Natural killer cell treated with Interleukin-12 subunit alpha and Interleukin-12 subunit beta and Interleukin-15 and Interleukin-18, amount 100 ng/mL, for 72 hours (primary cell): ENCODE data around the gene GAP43. TPM values are rescaled to one million over a fixed set of nuclear protein-coding genes. Genes with fewer than 3 reads are reported as not detected.
A peak's percentile ranks its signal among the peaks of the same experiment; 100 is the strongest.

Experiments
- ATAC-seq, 2 donors: fragments of 150-1000 bp; cut with Tn5 transposase in 1 of 2; sonication (Bioruptor Pico), chemical (Tn5 transposase) in 1 of 2; 2 replicates each; pipeline ENCODE4 v1.10.0; 2021
- DNase-seq: peaks from one replicate; pipeline ENCODE4 v3.0.0; 2022; ENCODE audit warnings: low spot score
- H3K27ac Mint-ChIP-seq, 2 donors: 1 replicate in 1 of 2; 2 replicates in 1 of 2; pipeline ENCODE4 v1.8.0; 2022; ENCODE audit warnings: mixed read lengths in 2 of 2, mild to moderate bottlenecking in 1 of 2, moderate library complexity in 1 of 2
- H3K27me3 Mint-ChIP-seq, 2 donors: 1 replicate in 1 of 2; 2 replicates in 1 of 2; pipeline ENCODE4 v1.8.0; 2022; ENCODE audit warnings: mixed read lengths in 2 of 2
- H3K36me3 Mint-ChIP-seq: one replicate; pipeline ENCODE4 v1.8.0; 2022; ENCODE audit warnings: mixed read lengths
- H3K4me1 Mint-ChIP-seq, 2 donors: 1 replicate in 1 of 2; 2 replicates in 1 of 2; pipeline ENCODE4 v1.8.0; 2022; ENCODE audit warnings: low read depth in 2 of 2, mixed read lengths in 2 of 2, mild to moderate bottlenecking in 1 of 2
- H3K4me3 Mint-ChIP-seq: one replicate; pipeline ENCODE4 v1.8.0; 2022; ENCODE audit warnings: mixed read lengths
- H3K9me3 Mint-ChIP-seq: 2 replicates; pipeline ENCODE4 v1.8.0; 2022; ENCODE audit warnings: mixed read lengths
- total RNA-seq, 2 donors: library from RNA; stranded (reverse); gene quantifications; one replicate each; pipeline ENCODE4 v1.2.3, GENCODE V29; 2022

GAP43 gene
- total RNA-seq, 2 donors from 2014 or later: 0.50 TPM; not detected in 1

GRCh38 chr3:115659253-115660220 lies 36.2 kb downstream of the GAP43 start:
- ATAC-seq: no peak
- Mint-ChIP-seq H3K4me1 (peaks cover 30 to 47% of the 10 kb centered on the region in 2 donors), H3K9me3 (no peaks in the 10 kb centered on the region), H3K27ac (peak overlapping the region; percentile 83 to 87), H3K36me3 (no peaks in the 10 kb centered on the region), H3K27me3 (peaks cover 0 to 3% of the 10 kb centered on the region in 2 donors), H3K4me3 (peak overlapping the region; percentile 89)
- no peak for DNase-seq

GRCh38 chr3:115660646-115661337 lies 37.5 kb downstream of the GAP43 start:
- no peaks in the 10 kb centered on the region for H3K9me3 Mint-ChIP-seq
- H3K27ac Mint-ChIP-seq: peak overlapping the region in 1 of 2 donors; percentile 83
- no peaks in the 10 kb centered on the region for H3K36me3 Mint-ChIP-seq
- H3K4me1 Mint-ChIP-seq: peaks cover 30 to 46% of the 10 kb centered on the region in 2 donors
- ATAC-seq: no peak
- DNase-seq: no peak
- H3K4me3 Mint-ChIP-seq: no peak overlapping the region
- peaks cover 0 to 11% of the 10 kb centered on the region in 2 donors for H3K27me3 Mint-ChIP-seq

- Mint-ChIP-seq H3K4me3 (no peak overlapping the region), H3K27ac (no peak overlapping the region), H3K4me1 (peaks cover 29 to 42% of the 10 kb centered on the region in 2 donors), H3K9me3 (no peaks in the 10 kb centered on the region), H3K36me3 (no peaks in the 10 kb centered on the region), H3K27me3 (peaks cover 0 to 15% of the 10 kb centered on the region in 2 donors)
- DNase-seq: no peak
- no peak for ATAC-seq
These were observed 39.0 kb downstream of the GAP43 start for GRCh38 chr3:115662356-115662755.

- peak overlapping the region in 1 of 2 donors; percentile 77 for H3K27ac Mint-ChIP-seq
- no peaks in the 10 kb centered on the region for H3K9me3 Mint-ChIP-seq
- DNase-seq (no peak), ATAC-seq (no peak)
- H3K4me1 Mint-ChIP-seq: peaks cover 25 to 39% of the 10 kb centered on the region in 2 donors
- H3K4me3 Mint-ChIP-seq: no peak overlapping the region
- peaks cover 0 to 15% of the 10 kb centered on the region in 2 donors for H3K27me3 Mint-ChIP-seq
- no peaks in the 10 kb centered on the region for H3K36me3 Mint-ChIP-seq
These were observed 40.1 kb downstream of the GAP43 start for GRCh38 chr3:115663414-115663813.

- Mint-ChIP-seq H3K36me3 (no peaks in the 10 kb centered on the region), H3K27me3 (peaks cover 0 to 15% of the 10 kb centered on the region in 2 donors), H3K4me3 (no peak overlapping the region), H3K4me1 (peaks cover 12 to 26% of the 10 kb centered on the region in 2 donors), H3K9me3 (no peaks in the 10 kb centered on the region), H3K27ac (peak overlapping the region in 1 of 2 donors; percentile 69)
- ATAC-seq (no peak), DNase-seq (no peak)
These were observed 42.8 kb downstream of the GAP43 start for GRCh38 chr3:115666081-115666480.

- H3K4me1 Mint-ChIP-seq: peaks cover 10 to 24% of the 10 kb centered on the region in 2 donors
- no peaks in the 10 kb centered on the region for H3K36me3 Mint-ChIP-seq
- peaks cover 0 to 15% of the 10 kb centered on the region in 2 donors for H3K27me3 Mint-ChIP-seq
- ATAC-seq (peak; percentile 80 to 92), DNase-seq (no peak)
- peak overlapping the region; percentile 48 to 69 for H3K27ac Mint-ChIP-seq
- H3K4me3 Mint-ChIP-seq: no peak overlapping the region
- no peaks in the 10 kb centered on the region for H3K9me3 Mint-ChIP-seq
These were observed 43.8 kb downstream of the GAP43 start for GRCh38 chr3:115666920-115667737.

GRCh38 chr3:115667738-115668065 lies 44.4 kb downstream of the GAP43 start:
- no peaks in the 10 kb centered on the region for H3K36me3 Mint-ChIP-seq
- H3K4me3 Mint-ChIP-seq: no peak overlapping the region
- peaks cover 4 to 18% of the 10 kb centered on the region in 2 donors for H3K27me3 Mint-ChIP-seq
- peak overlapping the region; percentile 48 to 69 for H3K27ac Mint-ChIP-seq
- ATAC-seq (peak; percentile 49 to 57), DNase-seq (no peak)
- no peaks in the 10 kb centered on the region for H3K9me3 Mint-ChIP-seq
- H3K4me1 Mint-ChIP-seq: peaks cover 9 to 20% of the 10 kb centered on the region in 2 donors

GRCh38 chr3:115670911-115671310 lies 47.6 kb downstream of the GAP43 start:
- H3K27me3 Mint-ChIP-seq: peaks cover 13 to 26% of the 10 kb centered on the region in 2 donors
- peaks cover 9 to 13% of the 10 kb centered on the region in 2 donors for H3K4me1 Mint-ChIP-seq
- DNase-seq (no peak), ATAC-seq (no peak)
- no peaks in the 10 kb centered on the region for H3K9me3 Mint-ChIP-seq
- H3K27ac Mint-ChIP-seq: no peak overlapping the region
- H3K36me3 Mint-ChIP-seq: no peaks in the 10 kb centered on the region
- no peak overlapping the region for H3K4me3 Mint-ChIP-seq

- H3K36me3 Mint-ChIP-seq: no peaks in the 10 kb centered on the region
- ATAC-seq (no peak), DNase-seq (no peak)
- no peaks in the 10 kb centered on the region for H3K9me3 Mint-ChIP-seq
- H3K27me3 Mint-ChIP-seq: peaks cover 14 to 35% of the 10 kb centered on the region in 2 donors
- peaks cover 7 to 9% of the 10 kb centered on the region in 2 donors for H3K4me1 Mint-ChIP-seq
- H3K4me3 Mint-ChIP-seq: no peak overlapping the region
- H3K27ac Mint-ChIP-seq: no peak overlapping the region
These were observed 48.6 kb downstream of the GAP43 start for GRCh38 chr3:115671761-115672455.

- H3K9me3 Mint-ChIP-seq: no peaks in the 10 kb centered on the region
- no peaks in the 10 kb centered on the region for H3K36me3 Mint-ChIP-seq
- ATAC-seq (no peak), DNase-seq (no peak)
- H3K27ac Mint-ChIP-seq: no peak overlapping the region
- peaks cover 0 to 2% of the 10 kb centered on the region in 2 donors for H3K4me1 Mint-ChIP-seq
- peaks cover 20 to 54% of the 10 kb centered on the region in 2 donors for H3K27me3 Mint-ChIP-seq
- no peak overlapping the region for H3K4me3 Mint-ChIP-seq
These were observed 50.6 kb downstream of the GAP43 start for GRCh38 chr3:115673881-115674280.

- DNase-seq (no peak), ATAC-seq (no peak)
- H3K4me1 Mint-ChIP-seq: peaks cover 0 to 2% of the 10 kb centered on the region in 2 donors
- H3K27me3 Mint-ChIP-seq: peaks cover 30 to 74% of the 10 kb centered on the region in 2 donors
- H3K36me3 Mint-ChIP-seq: no peaks in the 10 kb centered on the region
- no peak overlapping the region for H3K4me3 Mint-ChIP-seq
- H3K27ac Mint-ChIP-seq: no peak overlapping the region
- no peaks in the 10 kb centered on the region for H3K9me3 Mint-ChIP-seq
These were observed 53.0 kb downstream of the GAP43 start for GRCh38 chr3:115676336-115676735.

- Mint-ChIP-seq H3K9me3 (no peaks in the 10 kb centered on the region), H3K4me1 (no peaks in the 10 kb centered on the region), H3K27ac (no peak overlapping the region), H3K4me3 (no peak overlapping the region), H3K36me3 (no peaks in the 10 kb centered on the region), H3K27me3 (peaks cover 29 to 59% of the 10 kb centered on the region in 2 donors)
- DNase-seq (no peak), ATAC-seq (no peak)
These were observed 57.6 kb downstream of the GAP43 start for GRCh38 chr3:115680803-115681345.
